GM12892 (cell line): ENCODE measurements around the gene TMEM270.

Source experiments
- POLR2A ChIP-seq: IDR thresholded peaks from 2 replicates; pipeline ENCODE4 v1.6.1; 2011; ENCODE audit warnings: low read depth, low read length, control low read depth
- POLR2AphosphoS5 ChIP-seq: IDR thresholded peaks from 2 replicates; pipeline ENCODE4 v1.6.1; 2011; ENCODE audit warnings: low read depth, low read length, control low read depth

DNA sequence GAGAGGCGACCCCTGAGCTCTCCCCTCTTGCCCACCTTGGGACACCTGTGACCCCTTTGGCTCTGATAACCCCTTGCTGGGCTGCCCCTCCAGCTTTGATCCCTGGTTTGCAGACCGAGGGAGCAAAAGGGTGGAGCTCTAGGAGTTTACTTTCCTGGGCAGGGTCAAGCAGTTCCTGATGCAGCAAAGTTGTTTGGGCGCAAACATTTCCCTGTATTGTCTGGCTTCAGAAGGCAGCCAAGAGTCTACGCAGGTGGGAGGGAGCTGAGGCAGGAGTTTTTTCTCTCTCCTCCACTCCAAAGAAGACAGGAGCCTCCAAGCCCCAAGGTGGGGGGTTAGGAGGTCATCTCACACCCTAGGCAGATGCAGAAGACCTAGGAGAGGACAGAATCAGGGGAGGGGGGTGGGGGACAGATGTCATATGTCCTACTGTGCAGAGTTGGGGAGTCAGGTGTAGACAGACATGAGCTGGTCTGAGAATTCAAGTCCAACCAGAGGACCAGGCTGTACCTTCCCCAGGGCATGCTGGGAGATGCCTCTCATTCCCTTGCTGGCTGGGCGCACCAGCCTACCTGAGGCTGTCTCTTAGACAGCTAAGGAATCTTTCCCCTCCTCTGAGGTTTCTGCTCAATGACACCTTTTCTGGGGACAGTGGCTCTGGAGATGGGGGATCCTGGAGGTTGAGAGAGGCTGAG, 20.5 kb downstream of the TMEM270 start:
- no peak for TF ChIP-seq POLR2A
- no peak for TF ChIP-seq POLR2AphosphoS5
